BLaER1 treated with 17β-estradiol and CSF1 and Interleukin-3, amounts not matched to agents 10 nM and 100 nM (cell line): ENCODE data around the gene GRIA4.

Source experiments
- H3K27ac ChIP-seq, 11 experiments: shearing (Covaris generic); formaldehyde crosslinking; 2 replicates each; pipeline ENCODE4 v1.8.1; 2022
- H3K27me3 ChIP-seq, 11 experiments: shearing (Covaris generic); formaldehyde crosslinking; 2 replicates each; pipeline ENCODE4 v1.8.1; 2022
- H3K36me3 ChIP-seq, 11 experiments: shearing (Covaris generic); formaldehyde crosslinking; 2 replicates each; pipeline ENCODE4 v1.8.1; 2022
- H3K4me1 ChIP-seq, 10 experiments: shearing (Covaris generic); formaldehyde crosslinking; 2 replicates each; pipeline ENCODE4 v1.8.1; 2022
- H3K4me2 ChIP-seq, 11 experiments: shearing (Covaris generic); formaldehyde crosslinking; 2 replicates each; pipeline ENCODE4 v1.8.1; 2022
- H3K4me3 ChIP-seq, 10 experiments: shearing (Covaris generic); formaldehyde crosslinking; 2 replicates each; pipeline ENCODE4 v1.8.1; 2022
- H3K9ac ChIP-seq, 11 experiments: shearing (Covaris generic); formaldehyde crosslinking; 2 replicates each; pipeline ENCODE4 v1.8.1; 2022
- H3K9me3 ChIP-seq, 11 experiments: shearing (Covaris generic); formaldehyde crosslinking; replicated peaks in 1 of 11; 2 replicates each; pipeline ENCODE4 v1.8.1; 2022
- H4K20me1 ChIP-seq, 11 experiments: shearing (Covaris generic); formaldehyde crosslinking; 2 replicates each; pipeline ENCODE4 v1.8.1; 2022
- Cebpa-rat ChIP-seq, 11 experiments: shearing (Covaris generic); IDR thresholded peaks; 2 replicates each; pipeline ENCODE4 v1.8.1; 2022

The GRIA4 gene

GRCh38 chr11:105790840-105791239 lies 181.0 kb downstream of the GRIA4 start:
- Histone ChIP-seq H3K4me3 (no peak overlapping the region), H3K4me2 (no peak overlapping the region), H3K4me1 (no peaks in the 10 kb centered on the region), H4K20me1 (no peaks in the 10 kb centered on the region), H3K9ac (no peak overlapping the region), H3K27ac (no peak overlapping the region), H3K36me3 (no peaks in the 10 kb centered on the region), H3K27me3 (no peaks in the 10 kb centered on the region), H3K9me3 (no peaks in the 10 kb centered on the region)
- TF ChIP-seq Cebpa-rat (IDR thresholded peaks at IDR 0.05), result no peak

- Histone ChIP-seq H4K20me1 (no peaks in the 10 kb centered on the region), H3K4me1 (no peaks in the 10 kb centered on the region), H3K4me3 (no peak overlapping the region), H3K27me3 (no peaks in the 10 kb centered on the region), H3K36me3 (no peaks in the 10 kb centered on the region), H3K9ac (no peak overlapping the region), H3K9me3 (no peaks in the 10 kb centered on the region), H3K4me2 (no peak overlapping the region), H3K27ac (no peak overlapping the region)
- no peak for TF ChIP-seq Cebpa-rat (IDR thresholded peaks at IDR 0.05)
These were observed 183.2 kb downstream of the GRIA4 start for GRCh38 chr11:105793092-105793491.

- Histone ChIP-seq H3K4me2 (no peak overlapping the region), H3K4me3 (no peak overlapping the region), H3K9me3 (no peaks in the 10 kb centered on the region), H3K9ac (no peak overlapping the region), H3K4me1 (no peaks in the 10 kb centered on the region), H3K36me3 (no peaks in the 10 kb centered on the region), H3K27me3 (no peaks in the 10 kb centered on the region), H3K27ac (no peak overlapping the region), H4K20me1 (no peaks in the 10 kb centered on the region)
- peak in 1 of 11 experiments; percentile 30; a peak in 1 of 22 replicates for TF ChIP-seq Cebpa-rat (IDR thresholded peaks at IDR 0.05)
These were observed 189.4 kb downstream of the GRIA4 start for GRCh38 chr11:105799263-105799662.

- H3K4me2 ChIP-seq, result peak overlapping the region in 1 of 11 experiments; percentile 15; a peak in 1 of 22 replicates
- no peaks in the 10 kb centered on the region for H3K27me3 ChIP-seq
- H3K27ac ChIP-seq, result no peak overlapping the region
- no peaks in the 10 kb centered on the region for H3K9me3 ChIP-seq
- no peaks in the 10 kb centered on the region for H3K4me1 ChIP-seq
- H3K4me3 ChIP-seq, result no peak overlapping the region
- no peak overlapping the region for H3K9ac ChIP-seq
- H3K36me3 ChIP-seq, result no peaks in the 10 kb centered on the region
- no peak for TF ChIP-seq Cebpa-rat (IDR thresholded peaks at IDR 0.05)
- no peaks in the 10 kb centered on the region for H4K20me1 ChIP-seq
These were observed 190.0 kb downstream of the GRIA4 start for GRCh38 chr11:105799728-105800462.

GRCh38 chr11:105802390-105802789 lies 192.5 kb downstream of the GRIA4 start:
- no peaks in the 10 kb centered on the region for H3K9me3 ChIP-seq
- no peak overlapping the region for H3K9ac ChIP-seq
- TF ChIP-seq Cebpa-rat (IDR thresholded peaks at IDR 0.05), result no peak
- no peak overlapping the region for H3K4me2 ChIP-seq
- no peak overlapping the region for H3K4me3 ChIP-seq
- H3K27me3 ChIP-seq, result no peaks in the 10 kb centered on the region
- no peak overlapping the region for H3K27ac ChIP-seq
- H3K4me1 ChIP-seq, result no peaks in the 10 kb centered on the region
- no peaks in the 10 kb centered on the region for H4K20me1 ChIP-seq
- no peaks in the 10 kb centered on the region for H3K36me3 ChIP-seq

GRCh38 chr11:105811242-105811641 lies 201.4 kb downstream of the GRIA4 start:
- Histone ChIP-seq H3K4me2 (no peak overlapping the region), H3K4me1 (no peaks in the 10 kb centered on the region), H3K9me3 (no peaks in the 10 kb centered on the region), H3K27me3 (no peaks in the 10 kb centered on the region), H4K20me1 (no peaks in the 10 kb centered on the region), H3K36me3 (no peaks in the 10 kb centered on the region), H3K27ac (no peak overlapping the region), H3K4me3 (no peak overlapping the region), H3K9ac (no peak overlapping the region)
- TF ChIP-seq Cebpa-rat (IDR thresholded peaks at IDR 0.05), result no peak

GRCh38 chr11:105821372-105821771 lies 211.5 kb downstream of the GRIA4 start:
- no peak overlapping the region for H3K4me2 ChIP-seq
- H3K36me3 ChIP-seq, result no peaks in the 10 kb centered on the region
- H3K4me1 ChIP-seq, result no peaks in the 10 kb centered on the region
- no peak overlapping the region for H3K4me3 ChIP-seq
- H3K27me3 ChIP-seq, result no peaks in the 10 kb centered on the region
- no peak overlapping the region for H3K9ac ChIP-seq
- no peak overlapping the region for H3K27ac ChIP-seq
- H4K20me1 ChIP-seq, result no peaks in the 10 kb centered on the region
- TF ChIP-seq Cebpa-rat (IDR thresholded peaks at IDR 0.05), result no peak
- no peaks in the 10 kb centered on the region for H3K9me3 ChIP-seq

- no peak overlapping the region for H3K4me3 ChIP-seq
- no peak for TF ChIP-seq Cebpa-rat (IDR thresholded peaks at IDR 0.05)
- H3K27ac ChIP-seq, result no peak overlapping the region
- no peaks in the 10 kb centered on the region for H3K27me3 ChIP-seq
- no peaks in the 10 kb centered on the region for H3K9me3 ChIP-seq
- H3K4me1 ChIP-seq, result no peaks in the 10 kb centered on the region
- no peaks in the 10 kb centered on the region for H4K20me1 ChIP-seq
- H3K9ac ChIP-seq, result no peak overlapping the region
- no peaks in the 10 kb centered on the region for H3K36me3 ChIP-seq
- no peak overlapping the region for H3K4me2 ChIP-seq
These were observed 211.9 kb downstream of the GRIA4 start for GRCh38 chr11:105821781-105822180.

- Histone ChIP-seq H3K9ac (no peak overlapping the region), H3K4me3 (no peak overlapping the region), H3K27ac (no peak overlapping the region), H3K36me3 (no peaks in the 10 kb centered on the region), H3K9me3 (no peaks in the 10 kb centered on the region), H4K20me1 (no peaks in the 10 kb centered on the region), H3K27me3 (no peaks in the 10 kb centered on the region), H3K4me1 (peaks cover 0 to 2% (median 0%) of the 10 kb centered on the region in 10 experiments; a peak in 2 of 20 replicates), H3K4me2 (no peak overlapping the region)
- no peak for TF ChIP-seq Cebpa-rat (IDR thresholded peaks at IDR 0.05)
These were observed 213.7 kb downstream of the GRIA4 start for GRCh38 chr11:105823495-105824033.

GRCh38 chr11:105824457-105825013 lies 214.7 kb downstream of the GRIA4 start:
- Histone ChIP-seq H3K27me3 (no peaks in the 10 kb centered on the region), H3K9ac (no peak overlapping the region), H3K9me3 (no peaks in the 10 kb centered on the region), H4K20me1 (no peaks in the 10 kb centered on the region), H3K4me1 (peaks cover 4 to 12% (median 7%) of the 10 kb centered on the region in 10 experiments), H3K4me3 (no peak overlapping the region), H3K36me3 (no peaks in the 10 kb centered on the region), H3K27ac (no peak overlapping the region), H3K4me2 (no peak overlapping the region)
- TF ChIP-seq Cebpa-rat (IDR thresholded peaks at IDR 0.05), result no peak
